CD4-positive, alpha-beta T cell treated with Interleukin-15 for 1 hour (primary cell): ENCODE data around the gene HSF5.
"Not testable (repeated sequence)": the region's sequence is repeated elsewhere in the genome, so short reads cannot be mapped to it uniquely, and the experiment has no call there.

Experiments used
- DNase-seq: peaks from one replicate; pipeline ENCODE4 v3.0.0-alpha.2; 2020

The HSF5 gene

DNA sequence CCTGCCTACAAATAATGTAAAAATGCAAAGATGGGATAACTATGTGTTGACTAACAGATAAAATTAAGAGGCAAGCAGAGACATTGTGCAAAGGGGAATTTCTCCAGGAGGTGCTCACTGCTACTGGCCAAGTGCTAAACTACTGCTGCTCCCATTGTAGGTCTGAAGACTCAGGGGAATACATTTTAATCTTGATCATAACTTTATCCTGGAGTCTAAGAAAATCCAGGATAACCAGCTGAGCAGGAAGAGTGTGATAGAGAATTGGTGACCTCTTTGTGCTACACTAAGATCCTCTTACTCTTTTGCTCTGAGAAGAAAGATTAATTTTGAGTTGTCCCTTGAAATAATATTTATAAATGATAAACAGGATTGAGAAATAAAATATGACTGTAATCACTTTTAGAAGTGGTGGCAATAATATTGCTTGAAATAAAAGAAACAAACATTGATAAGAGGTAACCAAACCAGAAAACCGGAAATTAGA lies 76.8 kb downstream of the HSF5 start:
- DNase-seq = no peak

DNA sequence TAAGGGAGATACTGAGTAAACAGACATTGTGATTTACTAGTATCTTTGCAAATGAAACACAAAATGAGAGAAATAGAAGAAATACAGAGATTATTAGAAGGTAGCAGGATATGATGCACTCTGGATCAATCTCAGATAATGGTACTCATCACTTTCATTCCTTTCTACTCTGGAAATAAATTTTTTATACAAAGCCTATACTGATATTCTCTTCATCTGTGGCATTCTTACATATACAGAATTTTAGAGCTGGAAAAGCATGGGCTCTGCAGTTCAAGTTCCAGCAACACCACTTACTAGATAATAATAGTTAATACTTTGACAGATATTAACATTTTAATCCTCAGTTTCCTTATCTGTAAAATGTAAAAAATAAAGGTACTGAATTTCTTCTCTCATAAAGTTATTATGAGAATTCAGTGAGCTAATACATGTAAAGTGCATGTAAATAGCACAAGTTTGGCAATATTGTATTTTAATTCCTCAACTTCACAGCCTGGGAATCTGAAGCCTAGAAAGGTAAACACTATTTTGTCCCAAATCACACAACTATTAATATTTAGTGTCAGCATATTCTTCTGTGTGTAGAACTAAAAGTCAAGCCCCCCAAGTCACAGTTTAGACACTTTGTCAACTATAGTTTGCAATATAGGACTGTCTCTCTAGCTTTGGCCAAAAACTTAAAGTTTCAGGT lies 77.3 kb downstream of the HSF5 start:
- no peak for DNase-seq

- no peak for DNase-seq
Observed at GRCh38 chr17:58409432-58409831, 78.8 kb downstream of the HSF5 start.

- DNase-seq = no peak
Observed at GRCh38 chr17:58403311-58403710, 84.9 kb downstream of the HSF5 start.

DNA sequence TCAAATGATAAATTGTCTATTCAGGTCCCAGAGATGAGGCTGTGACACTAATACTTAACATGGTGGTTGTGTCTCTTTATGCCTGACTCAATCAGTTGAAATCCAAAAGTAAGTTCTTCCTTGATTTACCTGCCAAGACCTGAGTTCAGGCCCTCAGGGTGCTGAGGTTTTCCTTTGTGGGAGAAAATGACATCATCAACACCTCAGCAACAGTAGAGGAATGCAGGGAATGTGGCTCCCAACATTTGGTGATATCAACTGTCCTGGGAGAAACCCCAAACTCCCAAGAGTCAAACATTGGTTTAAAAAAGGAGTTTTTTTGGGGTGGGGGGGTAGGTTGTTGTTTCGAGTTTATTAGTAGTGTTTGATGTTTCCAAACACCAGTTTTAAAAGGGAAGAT lies 85.5 kb downstream of the HSF5 start:
- DNase-seq = no peak

DNA sequence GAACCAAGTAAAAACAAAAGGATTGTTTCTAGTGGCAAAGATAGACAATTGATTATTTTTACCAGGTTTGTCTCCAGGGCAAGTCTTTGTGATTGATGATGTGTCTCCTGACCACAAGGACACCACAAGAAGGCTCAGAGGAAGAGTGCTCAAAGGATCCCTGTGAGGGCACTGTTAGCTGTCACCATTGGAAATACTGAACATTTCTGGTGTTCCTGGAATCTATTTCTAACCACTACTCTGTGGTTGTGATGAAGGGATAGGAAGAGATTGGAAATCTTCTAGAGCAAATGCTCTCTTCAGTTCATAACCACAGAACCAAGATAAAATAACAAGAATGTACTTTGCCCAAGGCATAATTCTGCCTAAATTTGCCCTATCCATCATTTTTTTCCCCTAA lies 86.2 kb downstream of the HSF5 start:
- no peak for DNase-seq

DNA sequence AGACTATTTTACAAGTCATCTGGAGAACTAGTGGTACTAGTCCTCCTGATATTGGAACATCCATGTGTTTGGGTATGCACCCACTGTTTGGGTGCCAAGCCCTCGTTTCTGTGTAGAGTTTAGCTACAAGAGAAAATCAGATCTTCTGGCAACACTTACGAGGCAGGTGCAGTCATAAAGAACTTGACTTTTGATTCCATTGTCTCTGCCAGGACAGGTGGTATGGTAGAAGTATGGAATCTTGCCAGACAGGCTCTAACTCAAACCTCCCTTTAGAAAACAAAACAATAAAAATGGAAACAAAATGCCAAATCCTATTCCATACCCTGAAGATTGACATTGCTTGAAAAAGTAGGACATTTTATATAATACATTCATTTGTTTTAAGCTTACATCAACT lies 86.9 kb downstream of the HSF5 start:
- DNase-seq = no peak

DNA sequence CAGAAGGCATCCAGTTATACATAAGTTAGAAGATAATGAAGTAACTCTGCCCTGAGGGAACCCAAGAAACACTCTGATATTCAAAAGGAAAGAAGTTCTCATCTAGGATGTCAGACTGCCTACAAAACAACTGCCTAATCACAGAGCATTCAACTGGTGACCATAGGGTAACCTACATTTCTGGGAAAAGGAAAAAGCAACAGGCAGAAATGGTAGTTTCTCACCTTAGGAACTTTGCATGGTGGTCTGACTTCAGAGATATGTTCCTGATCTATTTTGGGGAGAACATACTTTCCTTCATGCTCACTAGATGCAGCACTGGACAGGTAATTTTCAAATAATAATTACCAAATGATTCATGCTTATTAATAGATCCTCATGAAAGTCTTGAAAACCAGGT lies 87.4 kb downstream of the HSF5 start:
- no peak for DNase-seq

- DNase-seq = no peak
Observed at GRCh38 chr17:58399974-58400373, 88.2 kb downstream of the HSF5 start.

DNA sequence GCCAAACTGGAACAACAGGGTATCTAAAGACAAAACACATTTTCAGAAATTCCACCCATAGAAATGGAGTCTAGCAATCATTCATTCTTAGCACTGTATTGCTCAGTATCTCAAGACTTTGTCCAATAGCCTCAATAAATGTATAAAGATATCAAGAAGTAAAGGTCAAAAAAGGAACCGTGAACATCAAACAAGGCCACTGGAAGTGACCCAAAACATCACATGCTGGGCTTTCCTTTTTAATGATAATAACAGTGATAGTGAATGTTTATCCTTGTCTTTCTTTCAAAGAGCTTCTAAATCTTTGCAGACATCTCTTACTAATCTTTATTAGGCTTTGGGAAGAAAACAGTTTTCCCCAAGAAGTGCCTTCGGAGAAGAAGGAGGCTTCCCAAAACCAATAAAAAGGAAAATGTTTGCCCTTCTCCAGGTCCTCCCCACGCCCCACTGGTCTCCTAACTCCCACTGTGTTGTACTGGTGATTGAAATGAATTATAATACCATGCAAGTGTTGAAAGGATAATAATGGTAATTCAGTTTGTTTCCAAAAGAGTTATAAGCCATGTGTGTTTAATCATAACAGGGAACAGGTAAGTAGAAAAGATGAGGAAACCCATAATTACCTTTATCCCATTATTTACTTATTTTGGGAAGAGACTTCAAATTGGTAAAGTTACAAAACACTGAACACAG lies 89.5 kb downstream of the HSF5 start:
- DNase-seq = no peak

DNA sequence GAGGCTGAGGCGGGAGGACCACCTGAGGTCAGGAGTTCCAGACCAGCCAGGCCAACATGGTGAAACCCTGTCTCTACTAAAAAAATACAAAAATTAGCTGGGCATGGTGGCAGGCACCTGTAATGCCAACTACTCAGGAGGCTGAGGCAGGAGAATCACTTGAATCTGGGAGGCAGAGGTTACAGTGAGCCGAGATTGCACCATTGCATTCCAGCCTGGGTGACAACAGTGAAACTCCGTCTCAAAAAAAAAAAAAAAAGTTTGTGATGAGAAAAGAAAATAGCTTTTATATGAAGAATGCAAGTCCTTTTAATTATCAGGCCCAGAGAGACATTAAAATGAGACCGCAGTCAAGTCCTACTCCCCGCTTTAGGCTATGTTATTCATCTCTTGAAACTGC lies 90.8 kb downstream of the HSF5 start:
- not testable (repeated sequence) for DNase-seq

DNA sequence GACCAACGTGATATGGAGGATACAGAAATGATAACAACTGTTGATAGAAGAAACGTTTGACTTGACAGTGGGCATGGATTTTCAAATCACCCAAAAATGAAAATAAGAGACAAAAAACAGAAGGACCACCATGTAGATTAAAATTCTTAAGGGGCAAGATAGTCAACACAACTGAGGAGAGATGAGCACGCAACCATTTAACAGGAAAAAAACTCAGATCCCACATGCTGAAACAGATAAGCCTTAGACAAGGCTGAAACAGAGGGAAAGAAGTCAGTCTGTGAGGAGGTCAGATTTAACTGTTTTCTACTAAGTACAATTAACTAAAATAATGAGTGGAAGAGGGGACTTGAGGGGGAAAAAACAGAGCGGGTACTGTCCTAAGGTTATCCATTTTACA lies 92.0 kb downstream of the HSF5 start:
- DNase-seq = no peak

DNA sequence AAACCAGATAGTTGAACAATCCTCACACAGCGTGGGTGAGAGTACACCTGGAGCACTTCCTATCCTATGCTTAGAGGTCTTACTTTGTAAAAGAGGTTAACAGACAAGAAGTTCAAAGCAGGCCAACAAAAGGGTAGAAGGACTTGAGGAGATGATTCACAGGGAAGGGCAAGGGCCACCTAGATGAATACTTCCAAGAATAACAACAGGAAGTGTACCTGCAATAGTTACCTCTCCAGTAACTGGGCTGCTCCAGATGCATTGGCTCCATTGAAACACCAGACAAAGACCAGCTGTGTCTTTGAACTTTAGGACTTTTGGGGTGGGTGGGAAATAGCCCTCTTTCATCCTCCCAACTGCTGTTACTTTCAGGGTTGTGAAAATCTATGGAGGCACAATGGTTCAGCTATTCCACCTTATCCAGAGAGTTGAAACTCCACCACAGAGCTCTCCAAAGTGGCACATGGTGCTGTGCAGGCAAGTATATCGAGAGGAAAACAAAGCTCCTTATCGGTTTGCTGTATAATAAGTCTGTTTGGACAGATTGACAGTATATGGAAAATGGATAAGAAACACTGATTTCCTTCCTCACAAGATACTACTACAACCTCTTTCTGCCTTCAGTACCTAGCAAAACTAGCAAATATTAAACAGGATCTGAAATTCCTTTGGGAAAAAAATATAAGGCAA lies 93.5 kb downstream of the HSF5 start:
- no peak for DNase-seq

DNA sequence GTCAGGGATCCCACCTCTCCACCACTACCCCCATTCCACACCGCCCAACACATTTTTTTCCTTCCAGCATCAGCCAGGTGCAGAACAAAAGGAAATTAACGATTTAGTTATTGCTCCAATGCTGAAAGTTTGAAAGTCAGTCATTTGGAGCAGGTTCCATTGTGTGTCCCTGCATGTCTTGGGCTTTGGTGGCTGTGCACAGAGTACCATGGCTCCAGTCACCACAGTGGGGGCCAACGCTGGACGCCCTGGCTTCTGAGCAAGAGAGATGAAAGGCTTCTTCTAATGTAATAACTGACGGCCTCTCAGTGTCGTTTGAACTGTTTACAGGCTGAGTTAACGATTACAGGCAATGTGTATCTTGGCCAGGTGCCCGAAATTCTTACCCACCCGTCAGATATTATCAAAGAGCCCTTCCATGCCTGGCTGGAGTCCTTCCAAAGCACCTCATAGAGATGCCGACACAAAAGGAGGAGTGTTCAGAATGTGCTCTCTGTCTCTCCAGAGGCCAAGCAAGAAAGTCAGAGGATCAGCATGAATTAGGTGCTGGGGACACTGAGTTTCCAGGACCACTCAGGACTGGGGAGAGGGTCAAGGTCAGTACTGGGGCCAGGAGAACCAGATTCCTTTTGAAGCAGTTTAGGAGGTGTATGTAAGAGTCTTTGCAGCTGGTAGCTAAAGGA lies 96.8 kb downstream of the HSF5 start:
- DNase-seq = no peak

DNA sequence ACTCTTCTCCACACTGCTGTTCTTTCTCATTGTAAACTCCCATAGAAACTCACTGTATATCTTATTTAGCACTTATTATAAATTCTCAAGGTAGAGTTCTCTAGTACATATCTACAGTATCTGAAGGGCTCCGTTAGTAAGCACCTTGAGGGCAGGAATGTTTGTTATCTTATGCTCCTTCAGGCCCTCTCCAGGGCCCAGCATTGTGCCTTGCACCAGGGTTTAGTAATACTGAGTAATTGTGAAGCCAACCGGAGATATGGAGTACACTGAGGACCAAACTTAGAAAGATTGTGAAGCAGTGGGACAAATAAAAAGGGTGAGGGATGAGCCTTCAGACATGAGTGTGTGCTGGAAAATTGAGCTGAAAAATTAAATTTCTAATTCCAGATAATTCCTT lies 97.3 kb downstream of the HSF5 start:
- DNase-seq = no peak

GRCh38 chr17:58388302-58389190 lies 99.7 kb downstream of the HSF5 start:
- DNase-seq = no peak

DNA sequence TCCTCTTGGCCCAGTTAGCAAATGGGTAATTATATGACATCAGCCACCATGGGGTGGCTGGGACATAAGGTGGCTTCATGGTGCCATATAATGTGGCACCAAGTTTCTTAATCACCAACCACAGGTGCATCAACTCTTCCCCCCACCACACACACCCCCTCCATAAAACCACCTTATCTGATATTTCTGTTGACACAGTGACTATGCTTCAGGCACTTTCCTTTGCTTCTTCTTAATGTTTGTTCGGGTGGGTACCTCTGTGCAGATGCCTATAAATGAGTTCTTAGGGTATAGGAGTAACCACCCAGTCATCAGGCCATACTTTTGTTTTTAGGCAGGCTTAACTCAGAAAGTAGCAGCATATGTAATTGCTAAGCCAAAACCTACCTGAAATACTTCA lies 100.4 kb downstream of the HSF5 start:
- no peak for DNase-seq

DNA sequence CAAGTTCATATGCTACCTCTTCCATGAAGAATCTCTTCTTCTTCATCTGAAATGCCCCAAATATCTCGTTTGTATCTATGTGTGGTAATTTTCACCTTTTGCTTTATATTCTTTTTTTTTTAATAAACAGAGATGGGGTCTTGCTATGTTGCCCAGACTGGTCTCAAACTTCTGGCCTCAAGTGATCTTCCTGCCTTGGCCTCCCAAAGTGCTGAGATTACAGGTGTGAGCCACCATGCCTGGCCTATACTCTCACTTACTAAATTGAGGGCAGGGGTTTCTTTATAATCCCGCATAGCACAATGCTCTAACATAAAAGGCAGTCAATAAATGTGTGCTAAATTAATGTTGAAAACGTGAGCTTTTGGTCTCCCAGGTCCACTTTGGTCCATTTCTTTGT lies 101.5 kb downstream of the HSF5 start:
- DNase-seq = no peak

- no peak for DNase-seq
Observed at GRCh38 chr17:58385359-58385899, 102.8 kb downstream of the HSF5 start.

DNA sequence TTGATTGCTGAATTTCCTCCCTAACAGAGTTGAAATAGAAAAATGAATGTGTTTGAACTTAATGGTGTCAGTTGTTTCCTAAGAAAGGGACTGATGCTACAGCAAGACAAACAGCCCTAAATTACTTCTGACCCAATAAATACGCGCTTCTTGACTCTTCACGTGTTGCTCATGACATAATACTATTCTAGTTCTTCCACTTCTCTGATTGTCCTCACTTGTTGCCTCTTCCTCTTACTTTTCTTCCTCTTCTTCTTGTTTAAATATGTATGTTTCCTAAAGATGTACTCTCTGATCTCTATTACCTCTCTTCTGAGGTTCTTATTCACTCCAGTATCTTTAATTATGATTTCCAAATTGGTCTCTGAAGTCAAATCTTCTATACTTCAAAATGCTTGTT lies 103.3 kb downstream of the HSF5 start:
- DNase-seq = no peak

- DNase-seq = no peak
Observed at GRCh38 chr17:58383892-58384462, 104.2 kb downstream of the HSF5 start.

DNA sequence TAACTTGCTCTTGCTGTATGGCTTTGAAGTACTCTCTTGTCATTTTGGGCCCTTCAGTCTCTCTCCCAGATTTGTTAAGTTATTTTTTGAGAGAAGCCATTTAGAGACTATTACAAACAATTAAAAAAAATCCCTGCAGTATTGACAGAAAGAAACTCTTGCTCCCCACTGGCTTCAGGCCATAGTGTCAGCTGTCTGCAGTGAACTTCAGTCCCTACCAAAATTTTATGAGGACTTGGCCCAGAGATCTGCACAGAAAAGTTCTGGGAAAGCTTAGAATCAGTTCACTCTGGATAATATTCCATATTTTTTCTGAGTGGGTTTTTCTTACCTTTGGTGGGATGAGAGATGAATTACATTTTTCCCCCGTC lies 105.4 kb downstream of the HSF5 start:
- DNase-seq = no peak
